Gastroesophageal sphincter (tissue), 4 donors: ENCODE data around the gene AMH. TPM values are rescaled to one million over a fixed set of nuclear protein-coding genes. Genes with fewer than 3 reads are reported as not detected.

Experiments used
- ATAC-seq: fragments of 150-250 bp; one replicate; pipeline ENCODE4 v1.9.1; 2016; ENCODE audit warnings: mild to moderate bottlenecking, moderate library complexity
- H3K27ac ChIP-seq, 4 donors: fragments of 200-600 bp; sonication (generic) in 3 of 4; 1 replicate in 3 of 4; 2 replicates in 1 of 4; pipeline ENCODE4 v1.5.1; 2016 to 2019
- H3K27me3 ChIP-seq: fragments of 200-600 bp; sonication (generic); one replicate; pipeline ENCODE4 v1.5.1; 2019
- H3K36me3 ChIP-seq, 2 donors: fragments of 200-600 bp; sonication (generic); one replicate each; pipeline ENCODE4 v1.5.1; 2019; ENCODE audit warnings: control low read depth in 1 of 2
- H3K4me1 ChIP-seq, 3 donors: fragments of 200-600 bp; sonication (generic); 1 replicate in 2 of 3; 2 replicates in 1 of 3; pipeline ENCODE4 v1.5.1; 2016 to 2019; ENCODE audit warnings: control low read depth in 2 of 3
- H3K4me3 ChIP-seq, 2 donors: fragments of 200-600 bp; sonication (generic); one replicate each; pipeline ENCODE4 v1.5.1; 2019; ENCODE audit warnings: mild to moderate bottlenecking in 1 of 2, moderate library complexity in 1 of 2
- H3K9me3 ChIP-seq, 3 donors: fragments of 200-600 bp; sonication (generic); one replicate each; pipeline ENCODE4 v1.5.1; 2017 to 2019; ENCODE audit warnings: control low read depth in 2 of 3
- EP300 ChIP-seq: sonication (generic); formaldehyde crosslinking; IDR thresholded peaks from one replicate; pipeline ENCODE4 v1.6.1; 2017; ENCODE audit warnings: antibody characterized with exemption, mild to moderate bottlenecking
- POLR2A ChIP-seq, 2 donors: fragments of 450-650 bp; IDR thresholded peaks; one replicate each; pipeline ENCODE4 v1.6.1; 2017; ENCODE audit warnings: antibody characterized with exemption in 2 of 2, mild to moderate bottlenecking in 2 of 2, moderate library complexity in 1 of 2
- POLR2AphosphoS5 ChIP-seq: sonication (generic); formaldehyde crosslinking; IDR thresholded peaks from one replicate; pipeline ENCODE4 v1.6.1; 2017; ENCODE audit warnings: antibody characterized with exemption
- WGBS, 2 donors: methylation state at CpG; one replicate each; pipeline ENCODE4 v1.1.5; 2018; ENCODE audit warnings: low coverage in 1 of 2; 5-methylcytosine and 5-hydroxymethylcytosine counted together
- total RNA-seq, 4 donors: library from RNA; depleted of rRNA; stranded (reverse); fragments of >200 nt; gene quantifications; one replicate each; pipeline ENCODE4 v1.1.0, GENCODE V29; 2016
- TF ChIP-seq, protein P1 (sequence below), 4 experiments: fragments of 200-600 bp in 2 of 4; fragments of 450-650 bp in 2 of 4; sonication (generic) in 1 of 4; IDR thresholded peaks; one replicate each; pipeline ENCODE4 v1.5.1; 2017 to 2019; ENCODE audit warnings: antibody characterized with exemption in 4 of 4, mild to moderate bottlenecking in 2 of 4, moderate library complexity in 2 of 4

Gene AMH
- total RNA-seq, 4 donors from 2014 or later, result 0.23 to 1.2 (median 0.47) TPM

DNA sequence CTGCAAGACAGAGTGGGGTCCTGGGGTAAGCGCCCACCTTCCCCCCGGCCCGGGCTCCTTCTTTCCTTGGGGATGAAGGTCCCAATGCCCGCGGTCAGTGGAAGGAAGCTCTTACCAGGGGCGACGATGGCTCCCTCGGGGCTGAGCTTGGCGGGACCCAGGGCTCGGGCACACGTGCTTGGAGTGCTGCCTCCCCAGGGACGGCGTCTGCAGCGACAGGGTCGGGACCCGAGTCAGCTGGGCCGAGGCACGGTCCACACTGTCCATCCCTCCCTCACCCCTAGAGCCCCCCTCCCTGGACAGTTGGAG is 3.6 kb downstream of the AMH start:
- peaks cover 0 to 45% (median 33%) of the 10 kb centered on the region in 3 donors for H3K4me1 ChIP-seq
- peak overlapping the region in 1 of 2 donors; percentile 28 for H3K4me3 ChIP-seq
- no peak overlapping the region for H3K27ac ChIP-seq
- TF ChIP-seq POLR2A (IDR thresholded peaks at IDR 0.05) (no peak), EP300 (no peak), POLR2AphosphoS5 (no peak)
- TF ChIP-seq, protein P1, sequence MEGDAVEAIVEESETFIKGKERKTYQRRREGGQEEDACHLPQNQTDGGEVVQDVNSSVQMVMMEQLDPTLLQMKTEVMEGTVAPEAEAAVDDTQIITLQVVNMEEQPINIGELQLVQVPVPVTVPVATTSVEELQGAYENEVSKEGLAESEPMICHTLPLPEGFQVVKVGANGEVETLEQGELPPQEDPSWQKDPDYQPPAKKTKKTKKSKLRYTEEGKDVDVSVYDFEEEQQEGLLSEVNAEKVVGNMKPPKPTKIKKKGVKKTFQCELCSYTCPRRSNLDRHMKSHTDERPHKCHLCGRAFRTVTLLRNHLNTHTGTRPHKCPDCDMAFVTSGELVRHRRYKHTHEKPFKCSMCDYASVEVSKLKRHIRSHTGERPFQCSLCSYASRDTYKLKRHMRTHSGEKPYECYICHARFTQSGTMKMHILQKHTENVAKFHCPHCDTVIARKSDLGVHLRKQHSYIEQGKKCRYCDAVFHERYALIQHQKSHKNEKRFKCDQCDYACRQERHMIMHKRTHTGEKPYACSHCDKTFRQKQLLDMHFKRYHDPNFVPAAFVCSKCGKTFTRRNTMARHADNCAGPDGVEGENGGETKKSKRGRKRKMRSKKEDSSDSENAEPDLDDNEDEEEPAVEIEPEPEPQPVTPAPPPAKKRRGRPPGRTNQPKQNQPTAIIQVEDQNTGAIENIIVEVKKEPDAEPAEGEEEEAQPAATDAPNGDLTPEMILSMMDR (IDR thresholded peaks at IDR 0.05), result no peak
- ATAC-seq, result no peak
- WGBS, 2 donors, result no CpG with 5 or more reads among the region's 18 CpGs
- H3K36me3 ChIP-seq, result peaks cover 0 to 20% of the 10 kb centered on the region in 2 donors
- H3K27me3 ChIP-seq, result peaks cover 71% of the 10 kb centered on the region
- H3K9me3 ChIP-seq, result no peaks in the 10 kb centered on the region

DNA sequence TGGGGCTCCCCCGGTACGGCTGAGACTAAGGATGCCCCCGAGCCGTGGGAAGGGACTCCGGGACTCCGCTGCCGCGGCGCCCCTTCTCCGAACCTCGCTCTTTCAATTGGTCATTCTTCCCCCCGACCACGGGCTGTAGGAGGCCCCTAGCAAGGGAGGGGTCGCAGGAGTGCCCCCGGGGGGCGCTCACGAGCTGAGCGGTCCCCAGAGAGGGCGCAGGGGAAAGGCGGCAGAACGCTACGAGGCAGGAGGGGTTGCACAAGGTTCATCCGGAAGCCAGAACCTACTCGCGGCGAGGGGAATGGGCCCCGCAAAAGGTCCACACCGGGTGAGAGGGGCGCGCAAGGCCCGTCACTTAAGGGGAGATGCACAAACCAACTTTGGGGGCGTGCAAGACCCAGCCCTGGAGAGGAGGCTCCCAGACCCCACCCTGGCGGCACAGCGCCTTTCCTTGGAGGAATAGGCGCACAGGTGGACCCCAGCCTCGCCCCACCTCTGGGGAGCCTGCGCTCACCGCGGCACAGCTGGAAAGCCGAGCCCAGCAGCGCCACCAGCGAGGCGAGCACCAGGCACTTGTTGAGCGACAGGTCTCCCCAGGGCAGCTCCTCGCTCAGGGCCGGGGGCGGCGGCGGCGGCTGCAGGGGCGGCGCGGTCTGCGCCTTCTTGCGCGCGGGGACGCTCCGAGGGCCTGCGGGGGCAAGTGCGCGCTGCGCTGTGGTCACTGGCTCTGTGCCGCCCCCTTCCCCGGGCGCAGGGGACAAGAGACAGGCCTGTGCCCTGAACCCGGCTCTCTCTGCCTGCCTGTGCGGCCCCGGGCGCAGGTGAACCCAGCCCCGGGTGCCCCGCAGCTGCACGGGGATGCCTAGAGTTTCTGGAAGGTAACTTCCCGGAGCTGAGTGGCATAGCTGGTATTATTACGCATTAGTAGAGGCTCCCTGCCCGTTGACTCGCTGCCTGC is 4.3 kb downstream of the AMH start:
- Histone ChIP-seq H3K36me3 (peaks cover 0 to 13% of the 10 kb centered on the region in 2 donors), H3K27me3 (peaks cover 71% of the 10 kb centered on the region), H3K4me3 (peak overlapping the region in 1 of 2 donors; percentile 28), H3K9me3 (no peaks in the 10 kb centered on the region), H3K27ac (no peak overlapping the region), H3K4me1 (peaks cover 0 to 45% (median 33%) of the 10 kb centered on the region in 3 donors)
- TF ChIP-seq POLR2A (IDR thresholded peaks at IDR 0.05), result no peak
- no peak for TF ChIP-seq POLR2AphosphoS5
- TF ChIP-seq EP300, result no peak
- TF ChIP-seq, protein P1 (IDR thresholded peaks at IDR 0.05), result no peak
- 24% methylated on average over 4 of the region's 77 CpGs; no CpG with 5 or more reads in 1 of the 2 donors for WGBS, 2 donors
- ATAC-seq, result no peak

GRCh38 chr19:2254064-2254872 is 5.1 kb downstream of the AMH start:
- no peak for TF ChIP-seq POLR2A (IDR thresholded peaks at IDR 0.05)
- TF ChIP-seq, protein P1 (IDR thresholded peaks at IDR 0.05), result peak in 2 of 4 experiments; percentile 33 to 36
- H3K36me3 ChIP-seq, result peaks cover 0 to 5% of the 10 kb centered on the region in 2 donors
- 16 to 43% methylated on average over 4 to 7 of the region's 20 CpGs for WGBS, 2 donors
- no peak for ATAC-seq
- H3K4me3 ChIP-seq, result no peak overlapping the region
- H3K9me3 ChIP-seq, result no peaks in the 10 kb centered on the region
- peaks cover 0 to 45% (median 33%) of the 10 kb centered on the region in 3 donors for H3K4me1 ChIP-seq
- H3K27ac ChIP-seq, result no peak overlapping the region
- peaks cover 70% of the 10 kb centered on the region for H3K27me3 ChIP-seq

GRCh38 chr19:2255112-2255845 is 6.2 kb downstream of the AMH start:
- WGBS, 2 donors, result no CpG with 5 or more reads among the region's 16 CpGs
- H3K9me3 ChIP-seq, result no peaks in the 10 kb centered on the region
- TF ChIP-seq, protein P1 (IDR thresholded peaks at IDR 0.05), result no peak
- no peak for TF ChIP-seq POLR2AphosphoS5
- no peak for TF ChIP-seq POLR2A (IDR thresholded peaks at IDR 0.05)
- no peak for TF ChIP-seq EP300
- H3K4me1 ChIP-seq, result peaks cover 0 to 37% (median 31%) of the 10 kb centered on the region in 3 donors
- peaks cover 59% of the 10 kb centered on the region for H3K27me3 ChIP-seq
- H3K36me3 ChIP-seq, result no peaks in the 10 kb centered on the region
- no peak for ATAC-seq
- no peak overlapping the region for H3K27ac ChIP-seq
- no peak overlapping the region for H3K4me3 ChIP-seq
